Fibroblast of lung (primary cell): ENCODE data around the gene RPS27A. TPM values are rescaled to one million over a fixed set of nuclear protein-coding genes. Genes with fewer than 3 reads are reported as not detected.
A peak's percentile ranks its signal among the peaks of the same experiment; 100 is the strongest.
"Not testable (repeated sequence)": the region's sequence is repeated elsewhere in the genome, so short reads cannot be mapped to it uniquely, and the experiment has no call there.

Experiments used
- DNase-seq, 2 donors: peaks; one replicate each; pipeline versions ENCODE4 v3.0.0 to v3.0.0-alpha.2; 2010; ENCODE audit warnings: low read depth in 2 of 2
- H2AFZ ChIP-seq: 2 replicates; pipeline ENCODE4 v1.5.1; 2012; ENCODE audit warnings: low read length, control low read depth, inconsistent platforms
- H3K27ac ChIP-seq: 2 replicates; pipeline ENCODE4 v1.5.1; 2011; ENCODE audit warnings: low read length, control low read depth; ENCODE audit not compliant: insufficient read depth
- H3K27me3 ChIP-seq: 2 replicates; pipeline ENCODE4 v1.5.1; 2011; ENCODE audit warnings: mild to moderate bottlenecking, low read length; ENCODE audit not compliant: control insufficient read depth, insufficient read depth
- H3K36me3 ChIP-seq: 2 replicates; pipeline ENCODE4 v1.5.1; 2011; ENCODE audit warnings: low read length; ENCODE audit not compliant: control insufficient read depth, insufficient read depth
- H3K4me1 ChIP-seq: 2 replicates; pipeline ENCODE4 v1.5.1; 2011; ENCODE audit warnings: low read length; ENCODE audit not compliant: control insufficient read depth, insufficient read depth; ENCODE audit errors: extremely low read depth
- H3K4me2 ChIP-seq: 2 replicates; pipeline ENCODE4 v1.5.1; 2011; ENCODE audit warnings: low read length, control low read depth; ENCODE audit not compliant: insufficient read depth; ENCODE audit errors: extremely low read depth
- H3K4me3 ChIP-seq, 4 experiments: fragments of 200-600 bp in 1 of 4; sonication (generic) in 1 of 4; replicated peaks in 1 of 4; 2 replicates each; pipeline ENCODE4 v1.5.1; 2011 to 2016; ENCODE audit warnings: low read length in 4 of 4, low read depth in 3 of 4, mild to moderate bottlenecking in 3 of 4, control low read depth in 2 of 4, inconsistent platforms in 1 of 4, mixed read lengths in 1 of 4; ENCODE audit not compliant: insufficient read depth in 1 of 4; ENCODE audit errors: control extremely low read depth in 1 of 4
- H3K79me2 ChIP-seq: 2 replicates; pipeline ENCODE4 v1.5.1; 2012; ENCODE audit warnings: mild to moderate bottlenecking, low read length, inconsistent platforms; ENCODE audit not compliant: control insufficient read depth, insufficient read depth
- H3K9ac ChIP-seq: 2 replicates; pipeline ENCODE4 v1.5.1; 2011; ENCODE audit warnings: mild to moderate bottlenecking, low read length, control low read depth; ENCODE audit not compliant: insufficient read depth
- H3K9me3 ChIP-seq: 2 replicates; pipeline ENCODE4 v1.5.1; 2012; ENCODE audit warnings: low read depth, low read length; ENCODE audit not compliant: control insufficient read depth, insufficient read depth
- H4K20me1 ChIP-seq: 2 replicates; pipeline ENCODE4 v1.5.1; 2011; ENCODE audit warnings: low read length; ENCODE audit not compliant: control insufficient read depth, insufficient read depth; ENCODE audit errors: extremely low read depth
- CTCF ChIP-seq, 2 donors: IDR thresholded peaks in 1 of 2; conservative IDR thresholded peaks in 1 of 2; 1 replicate in 1 of 2; 2 replicates in 1 of 2; pipeline ENCODE4 v1.5.1; 2011 to 2012; ENCODE audit warnings: low read length in 2 of 2, control low read depth in 1 of 2, inconsistent platforms in 1 of 2, low read depth in 1 of 2, mild to moderate bottlenecking in 1 of 2
- EZH2 ChIP-seq: IDR thresholded peaks from 2 replicates; pipeline ENCODE4 v1.5.1; 2012; ENCODE audit warnings: low read length, control low read depth, mild to moderate bottlenecking; ENCODE audit errors: missing control alignments
- polyA plus RNA-seq, 2 donors: library from polyadenylated mRNA; depleted of rRNA in 1 of 2; stranded (reverse) in 1 of 2; unstranded in 1 of 2; fragments of >200 nt; gene quantifications; 2 replicates each; pipeline ENCODE4 v1.2.1, GENCODE V29; 2011 to 2012; ENCODE audit warnings: missing spikeins in 1 of 2
- total RNA-seq: library from RNA; depleted of rRNA; stranded (reverse); fragments of >200 nt; gene quantifications from 2 replicates; pipeline ENCODE4 v1.2.1, GENCODE V29; 2014

The RPS27A gene
- total and polyA plus RNA-seq, 2 donors (not counting 1 experiment from before 2014, with no cell fraction given) = 679 to 2,117 TPM

- TF ChIP-seq EZH2 (no peak), CTCF (conservative IDR thresholded peaks at IDR 0.05 in 1 of 2, IDR thresholded peaks at IDR 0.05 in 1 of 2; ENCODE audit: low read depth in 1 of 2, low read length in 2 of 2) (no peak)
- Histone ChIP-seq H3K27me3 (no peaks in the 10 kb centered on the region), H3K9ac (no peak overlapping the region), H3K4me2 (no peak overlapping the region), H3K4me1 (no peaks in the 10 kb centered on the region), H3K4me3 (no peak overlapping the region), H3K36me3 (no peaks in the 10 kb centered on the region), H2AFZ (no peak overlapping the region), H4K20me1 (no peaks in the 10 kb centered on the region), H3K79me2 (peaks cover 7% of the 10 kb centered on the region), H3K9me3 (no peaks in the 10 kb centered on the region), H3K27ac (no peak overlapping the region)
- no peak for DNase-seq
Observed at GRCh38 chr2:55225481-55226020, 6.9 kb upstream of the RPS27A start.

- not testable (repeated sequence) for H3K36me3 ChIP-seq, H3K4me2 ChIP-seq, H3K27ac ChIP-seq, H3K9me3 ChIP-seq, H4K20me1 ChIP-seq, H3K4me1 ChIP-seq, H3K4me3 ChIP-seq, H3K9ac ChIP-seq, H3K27me3 ChIP-seq, H2AFZ ChIP-seq
- H3K79me2 ChIP-seq = peaks cover 18% of the 10 kb centered on the region
- peak in 1 of 2 donors; percentile 43 for DNase-seq
Observed at GRCh38 chr2:55227437-55228225, 4.9 kb upstream of the RPS27A start.

GRCh38 chr2:55228226-55228563, 4.3 kb upstream of the RPS27A start:
- H4K20me1 ChIP-seq = no peaks in the 10 kb centered on the region
- H3K79me2 ChIP-seq = peaks cover 23% of the 10 kb centered on the region
- H3K4me3 ChIP-seq = no peak overlapping the region
- H3K4me2 ChIP-seq = no peak overlapping the region
- no peak overlapping the region for H3K9ac ChIP-seq
- no peaks in the 10 kb centered on the region for H3K27me3 ChIP-seq
- no peak overlapping the region for H2AFZ ChIP-seq
- no peak for DNase-seq
- H3K36me3 ChIP-seq = no peaks in the 10 kb centered on the region
- no peak overlapping the region for H3K27ac ChIP-seq
- no peaks in the 10 kb centered on the region for H3K4me1 ChIP-seq
- no peaks in the 10 kb centered on the region for H3K9me3 ChIP-seq
- TF ChIP-seq EZH2 (no peak), CTCF (conservative IDR thresholded peaks at IDR 0.05 in 1 of 2, IDR thresholded peaks at IDR 0.05 in 1 of 2; ENCODE audit: low read depth in 1 of 2, low read length in 2 of 2) (no peak)
